ENCODE results near the gene LCMT1.
"Not testable (repeated sequence)": the region's sequence is repeated elsewhere in the genome, so short reads cannot be mapped to it uniquely, and the experiment has no call there.

Gene LCMT1

GRCh38 chr16:25111403-25112166 is at the start of gene LCMT1:
Gene LCMT1, plus strand, starts transcription at chr16:25111742. Its CDS starts 142 bp downstream, at chr16:25111884.
- peak within 1 kb of the TSS; percentile 96 for H3K4me3 ChIP-seq (ENCODE audit: low read depth, low read length)
- TF ChIP-seq CTCF (IDR thresholded peaks at IDR 0.05; ENCODE audit: low read depth, low read length): no peak

DNA sequence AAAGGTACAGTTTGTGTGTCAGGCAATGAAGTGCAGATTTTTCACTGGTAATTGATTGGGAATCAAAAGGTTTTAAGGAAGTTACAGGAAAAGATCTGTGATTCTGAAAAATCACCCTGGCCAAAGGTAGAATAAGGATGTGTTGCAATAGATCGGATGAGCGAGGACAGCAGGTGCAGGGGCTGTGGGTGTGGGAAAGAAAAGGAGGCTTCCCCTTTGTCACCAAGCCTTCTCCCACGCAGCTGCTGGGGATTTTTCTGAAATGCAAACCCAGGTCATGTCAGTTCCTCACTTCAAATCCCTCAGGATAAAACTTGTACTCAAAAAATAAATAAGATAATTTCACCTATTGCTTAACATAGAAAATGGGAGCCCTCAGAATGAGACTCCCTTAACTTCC is 48.4 kb upstream of the LCMT1 start:
- TF ChIP-seq CTCF (IDR thresholded peaks at IDR 0.05; ENCODE audit: low read depth, low read length): no peak

DNA sequence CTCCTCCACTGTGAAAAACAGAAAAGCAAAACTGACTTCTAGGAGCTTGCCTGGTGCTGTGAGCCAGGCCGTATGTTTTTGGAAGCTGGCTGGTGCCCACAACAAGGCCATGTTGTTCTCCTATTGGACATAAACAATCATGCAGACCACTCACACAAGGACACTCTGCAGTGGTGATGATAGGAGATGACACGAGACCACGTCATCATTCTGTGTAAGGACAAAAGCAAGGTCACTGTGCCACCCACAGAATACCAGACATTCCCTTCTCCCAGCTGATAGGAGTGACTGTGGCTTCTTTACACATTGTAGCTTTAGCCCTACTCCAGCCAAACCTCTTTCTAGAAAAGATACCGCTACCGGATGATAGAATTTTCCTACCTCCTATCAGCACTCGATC is 47.7 kb upstream of the LCMT1 start:
- no peak for TF ChIP-seq CTCF (IDR thresholded peaks at IDR 0.05; ENCODE audit: low read depth, low read length)
- no peak overlapping the region for H3K4me3 ChIP-seq (ENCODE audit: low read depth, low read length)

More for the DNA sequence above, 48.4 kb upstream of the LCMT1 start:
- H3K4me3 ChIP-seq (ENCODE audit: low read depth, low read length): no peak overlapping the region

GRCh38 chr16:25064281-25064680 is 47.3 kb upstream of the LCMT1 start:
- H3K4me3 ChIP-seq (ENCODE audit: low read depth, low read length): not testable (repeated sequence)

- no peak overlapping the region for H3K4me3 ChIP-seq (ENCODE audit: low read depth, low read length)
- TF ChIP-seq CTCF (IDR thresholded peaks at IDR 0.05; ENCODE audit: low read depth, low read length): no peak
Measured at GRCh38 chr16:25064937-25065336, 46.6 kb upstream of the LCMT1 start.

DNA sequence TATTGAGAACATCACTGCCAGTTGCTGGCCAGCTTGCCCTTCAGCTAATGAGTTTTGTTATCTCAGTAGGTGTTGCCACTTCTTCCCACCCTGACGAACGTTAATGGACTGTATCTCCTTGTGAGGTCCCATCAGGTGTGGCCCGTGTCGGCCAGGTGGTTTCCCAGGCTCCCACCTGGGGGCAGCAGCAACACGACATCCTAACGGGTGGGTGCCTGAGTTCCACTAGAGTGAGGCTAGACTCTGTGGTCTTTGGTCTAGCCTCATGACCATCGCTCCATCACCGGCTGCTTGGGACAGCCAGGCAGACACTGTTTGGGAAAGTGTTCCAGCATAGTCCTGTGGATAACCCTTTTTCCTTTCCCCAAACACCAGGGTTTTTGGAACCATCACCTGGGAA is 45.6 kb upstream of the LCMT1 start:
- H3K4me3 ChIP-seq (ENCODE audit: low read depth, low read length): no peak overlapping the region
- TF ChIP-seq CTCF (IDR thresholded peaks at IDR 0.05; ENCODE audit: low read depth, low read length): no peak

- TF ChIP-seq CTCF (IDR thresholded peaks at IDR 0.05; ENCODE audit: low read depth, low read length): no peak
- no peak overlapping the region; the same call in 1 of the 2 replicates for H3K4me3 ChIP-seq (ENCODE audit: low read depth, low read length)
Measured at GRCh38 chr16:25066426-25066746, 45.2 kb upstream of the LCMT1 start.
